SH-SY5Y (cell line): Measurements from ENCODE around the gene CYS1.

ENCODE experiments used
- GATA2 ChIP-seq: IDR thresholded peaks from 2 replicates; pipeline ENCODE4 v1.6.1; 2011; ENCODE audit warnings: mild to moderate bottlenecking, low read depth, low read length
- GATA3 ChIP-seq: IDR thresholded peaks from 2 replicates; pipeline ENCODE4 v1.6.1; 2011; ENCODE audit warnings: low read depth, mild to moderate bottlenecking, low read length, moderate library complexity

- TF ChIP-seq GATA2 (no peak), GATA3 (no peak)
Observed at GRCh38 chr2:10019602-10020400, 60.4 kb downstream of the CYS1 start.
